GM20000 (cell line): ENCODE data around the gene TUBE1.
"Not testable (repeated sequence)": the region's sequence is repeated elsewhere in the genome, so short reads cannot be mapped to it uniquely, and the experiment has no call there.

Experiments used
- DNase-seq: peaks from one replicate; pipeline ENCODE4 v3.0.0; 2012; ENCODE audit warnings: low spot score
- CTCF ChIP-seq: IDR thresholded peaks from 2 replicates; pipeline ENCODE4 v1.5.1; 2012; ENCODE audit warnings: mild to moderate bottlenecking, control low read depth; ENCODE audit errors: extremely low read depth, missing control alignments

The TUBE1 gene

GRCh38 chr6:112116221-112116620 lies 28.9 kb upstream of the TUBE1 start:
- DNase-seq = no peak
- TF ChIP-seq CTCF = no peak

GRCh38 chr6:112114577-112115223 lies 27.4 kb upstream of the TUBE1 start:
- DNase-seq = no peak
- no peak for TF ChIP-seq CTCF

GRCh38 chr6:112113918-112114317 lies 26.6 kb upstream of the TUBE1 start:
- no peak for DNase-seq
- TF ChIP-seq CTCF = no peak

GRCh38 chr6:112113431-112113830 lies 26.1 kb upstream of the TUBE1 start:
- TF ChIP-seq CTCF = no peak
- DNase-seq = no peak

GRCh38 chr6:112109262-112109661 lies 22.0 kb upstream of the TUBE1 start:
- no peak for TF ChIP-seq CTCF
- no peak for DNase-seq

- TF ChIP-seq CTCF = no peak
- no peak for DNase-seq
These were observed 19.3 kb upstream of the TUBE1 start for GRCh38 chr6:112106562-112106961.

GRCh38 chr6:112106026-112106425 lies 18.7 kb upstream of the TUBE1 start:
- not testable (repeated sequence) for DNase-seq

GRCh38 chr6:112100561-112100960 lies 13.3 kb upstream of the TUBE1 start:
- TF ChIP-seq CTCF = no peak
- no peak for DNase-seq
